ENCODE measurements around the gene TRPM8.

TRPM8 gene

DNA sequence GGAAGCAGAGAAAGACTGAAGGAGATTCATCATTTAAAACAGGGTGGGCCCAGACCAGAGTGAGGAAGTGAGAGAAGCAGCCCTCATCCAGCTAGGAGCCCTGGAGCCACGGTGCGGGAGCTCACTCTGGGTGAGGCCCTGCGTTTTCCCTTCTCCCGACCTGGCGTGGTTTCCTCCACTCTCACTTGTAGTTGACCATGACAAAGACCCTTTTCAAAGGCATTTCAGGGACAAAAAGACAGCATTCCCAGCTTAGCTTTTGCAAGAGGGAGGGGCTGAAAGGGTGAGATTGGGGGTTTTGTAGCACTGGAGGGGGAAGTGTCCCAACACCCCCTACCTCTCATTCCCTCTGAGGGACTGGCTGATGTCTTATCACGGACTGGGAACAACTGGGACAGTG lies 56.6 kb downstream of the TRPM8 start:
- in situ Hi-C loops (cut with MboI; ENCODE audit: low sequenced_read_pairs): no loop called here

GRCh38 chr2:233974530-233975071 lies 57.4 kb downstream of the TRPM8 start:
- in situ Hi-C loops (cut with MboI; ENCODE audit: low sequenced_read_pairs): no loop called here

DNA sequence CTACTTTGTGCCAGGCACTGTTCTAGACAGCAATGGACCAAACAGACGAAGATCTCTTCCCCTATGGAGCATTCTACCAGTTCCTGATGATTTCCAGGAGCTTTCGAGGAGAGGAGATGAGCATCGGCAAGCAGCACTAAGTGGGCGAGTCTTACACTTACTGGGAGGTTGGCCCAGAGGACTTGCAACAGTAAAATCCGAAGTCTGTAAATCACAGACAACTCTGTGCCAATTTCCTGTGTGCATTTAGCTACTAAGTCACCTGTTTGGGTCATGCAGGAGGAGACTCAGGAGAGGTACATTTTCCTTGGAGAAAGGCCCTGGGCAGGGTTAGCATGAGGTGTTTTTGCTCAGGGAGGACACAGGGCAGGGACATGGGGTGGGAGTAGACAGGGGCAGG lies 58.9 kb downstream of the TRPM8 start:
- in situ Hi-C loops (cut with MboI; ENCODE audit: low sequenced_read_pairs): no loop called here

DNA sequence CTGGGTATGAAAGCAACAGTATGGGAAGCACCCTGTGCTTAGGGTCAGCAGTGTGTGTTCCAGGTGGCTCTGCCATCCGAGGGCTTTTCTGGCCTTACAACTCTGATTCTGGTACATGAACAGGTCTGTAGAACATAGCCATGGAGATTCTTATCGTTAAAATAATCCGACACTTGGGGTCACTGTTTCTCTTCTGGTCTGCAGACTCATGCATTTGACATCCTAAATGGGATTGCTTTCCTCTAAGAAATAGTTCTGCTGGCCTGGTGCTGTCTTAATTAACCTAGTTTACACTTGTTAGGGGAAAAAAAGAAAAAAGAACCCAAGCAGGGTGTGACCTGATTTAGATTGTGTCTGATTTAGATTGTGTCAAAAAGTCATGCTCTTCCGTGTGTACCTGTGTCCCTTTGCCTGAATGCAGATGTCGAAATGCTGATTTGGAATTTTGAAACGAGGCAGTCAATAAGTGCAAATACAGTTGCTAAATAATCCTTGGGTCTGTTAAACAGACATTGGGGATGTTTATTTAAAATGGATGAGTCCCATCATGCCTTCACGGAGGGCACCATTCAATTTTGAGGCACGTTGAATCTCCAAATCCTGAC lies 59.6 kb downstream of the TRPM8 start:
- in situ Hi-C loops (cut with MboI; ENCODE audit: low sequenced_read_pairs): no loop called here

GRCh38 chr2:233977296-233977837 lies 60.2 kb downstream of the TRPM8 start:
- in situ Hi-C loops (cut with MboI; ENCODE audit: low sequenced_read_pairs): no loop called here

DNA sequence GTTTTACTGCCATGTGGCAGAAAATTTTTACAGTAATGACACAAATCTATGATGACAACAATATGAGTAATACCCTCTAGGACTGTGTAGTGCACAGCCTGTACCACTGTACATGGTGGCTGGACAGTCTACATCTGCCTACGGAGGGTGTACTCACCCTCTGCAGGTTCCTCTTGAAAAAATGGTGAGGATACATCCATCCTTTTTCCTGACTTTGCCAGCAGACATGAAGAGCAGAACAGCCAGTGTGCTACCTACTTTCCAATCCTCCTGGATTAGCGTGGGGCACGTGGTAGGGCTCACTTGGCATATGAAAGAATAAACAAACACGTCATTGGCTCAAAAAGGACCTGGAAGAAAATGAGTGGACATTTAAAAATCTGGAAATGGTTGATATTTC lies 62.6 kb downstream of the TRPM8 start:
- in situ Hi-C loops (cut with MboI; ENCODE audit: low sequenced_read_pairs): no loop called here

DNA sequence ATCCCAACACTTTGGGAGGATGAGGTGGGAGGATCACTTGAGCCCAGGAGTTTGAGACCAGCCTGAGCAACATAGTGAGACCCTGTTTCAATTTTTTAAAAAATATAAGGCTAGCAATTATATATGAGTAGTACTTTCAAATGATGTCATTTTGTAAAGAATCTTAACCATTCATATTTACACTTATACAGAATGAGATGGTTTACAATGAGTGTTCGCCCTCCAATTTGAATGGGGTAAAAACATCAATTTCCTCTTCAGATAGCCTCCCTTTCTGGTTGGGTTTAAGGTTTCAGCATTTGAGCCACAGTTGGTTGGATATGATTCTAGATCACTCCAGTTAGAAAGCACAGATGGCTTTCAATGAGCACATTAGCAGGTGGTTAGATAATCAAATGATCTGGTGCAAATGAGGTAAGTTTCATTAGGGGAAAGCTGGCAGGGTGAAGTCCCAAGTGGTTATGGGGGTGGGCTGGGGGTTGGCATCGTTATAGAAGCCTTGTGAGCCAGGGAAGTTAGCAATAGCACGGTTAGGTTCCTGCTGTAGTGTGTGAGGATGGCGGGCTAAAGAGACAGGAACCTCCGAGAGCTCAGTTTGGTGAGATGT lies 63.9 kb downstream of the TRPM8 start:
- in situ Hi-C loops (cut with MboI; ENCODE audit: low sequenced_read_pairs): no loop called here

GRCh38 chr2:233981574-233982420 lies 64.6 kb downstream of the TRPM8 start:
- in situ Hi-C loops (cut with MboI; ENCODE audit: low sequenced_read_pairs): no loop called here

DNA sequence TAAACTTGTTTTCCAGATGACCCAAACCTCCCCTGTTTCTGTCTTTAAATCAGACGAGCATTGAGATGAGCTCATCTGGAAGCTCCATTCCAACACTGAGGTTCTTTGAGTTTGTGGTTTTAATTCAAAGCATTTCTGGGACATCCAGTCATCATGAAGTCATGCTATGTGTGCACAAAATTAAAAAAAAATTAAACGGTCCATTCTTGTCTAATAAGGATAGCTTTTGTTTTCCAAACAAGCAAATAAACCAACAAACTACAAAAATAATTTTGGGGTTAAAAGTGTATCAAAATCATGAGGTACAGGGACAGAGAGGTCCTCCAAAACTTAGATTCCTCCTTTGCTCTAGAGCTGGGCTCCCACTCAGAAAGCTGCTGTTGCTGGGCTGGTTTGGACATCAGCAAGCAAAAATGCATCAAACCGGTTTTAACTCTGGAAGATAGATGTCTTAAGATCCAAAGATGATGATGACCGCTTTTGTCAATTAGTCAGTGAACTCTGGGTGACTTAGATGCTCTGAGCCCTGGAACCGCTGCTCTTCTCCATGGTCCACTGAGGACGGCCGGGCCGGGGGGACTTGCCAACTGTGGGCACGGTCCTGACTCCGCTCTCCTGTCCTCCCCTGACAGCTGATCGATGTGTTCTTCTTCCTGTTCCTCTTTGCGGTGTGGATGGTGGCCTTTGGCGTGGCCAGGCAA lies 65.4 kb downstream of the TRPM8 start:
- in situ Hi-C loops (cut with MboI; ENCODE audit: low sequenced_read_pairs): no loop called here

DNA sequence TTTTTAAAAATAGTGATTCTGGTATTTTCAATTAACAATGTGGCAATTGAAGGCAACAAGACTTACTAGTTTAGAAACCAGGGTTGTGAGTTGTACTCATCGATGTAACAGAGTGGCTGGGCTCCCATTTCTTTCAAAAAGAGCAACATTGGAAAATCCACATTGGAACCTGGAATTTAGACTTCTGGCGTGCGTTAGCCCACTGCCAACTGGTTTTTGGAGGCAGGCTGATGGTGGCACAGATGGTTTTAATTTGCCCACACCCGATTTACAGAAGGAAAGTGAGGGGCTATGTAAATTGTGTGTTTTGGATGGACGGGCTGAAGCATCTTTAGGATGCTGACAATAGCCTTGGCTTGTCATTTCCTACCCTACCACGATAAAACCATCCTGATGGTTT lies 66.3 kb downstream of the TRPM8 start:
- in situ Hi-C loops (cut with MboI; ENCODE audit: low sequenced_read_pairs): no loop called here

DNA sequence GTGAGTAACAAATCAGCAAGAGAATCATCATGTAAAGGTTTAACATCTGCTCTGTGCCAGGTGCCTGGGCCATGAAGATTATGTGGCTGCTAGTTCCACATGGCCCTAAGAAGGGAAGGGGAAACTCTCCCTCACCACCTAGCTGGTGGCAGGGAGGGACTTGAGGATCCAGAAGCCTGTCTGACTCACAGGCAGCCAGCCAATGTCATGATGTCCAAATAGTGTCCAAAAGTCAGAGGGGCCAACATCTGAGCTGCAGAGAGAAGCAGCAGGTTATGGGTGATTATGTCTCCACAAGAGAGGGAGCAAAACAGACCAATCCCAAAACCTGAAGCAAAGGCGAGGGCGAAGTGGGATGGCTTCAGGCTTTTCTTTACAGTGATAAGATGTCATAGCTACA lies 71.4 kb downstream of the TRPM8 start:
- in situ Hi-C loops (cut with MboI; ENCODE audit: low sequenced_read_pairs): no loop called here

- in situ Hi-C loops (cut with MboI; ENCODE audit: low sequenced_read_pairs): no loop called here
These were observed 72.2 kb downstream of the TRPM8 start for GRCh38 chr2:233989221-233989858.

DNA sequence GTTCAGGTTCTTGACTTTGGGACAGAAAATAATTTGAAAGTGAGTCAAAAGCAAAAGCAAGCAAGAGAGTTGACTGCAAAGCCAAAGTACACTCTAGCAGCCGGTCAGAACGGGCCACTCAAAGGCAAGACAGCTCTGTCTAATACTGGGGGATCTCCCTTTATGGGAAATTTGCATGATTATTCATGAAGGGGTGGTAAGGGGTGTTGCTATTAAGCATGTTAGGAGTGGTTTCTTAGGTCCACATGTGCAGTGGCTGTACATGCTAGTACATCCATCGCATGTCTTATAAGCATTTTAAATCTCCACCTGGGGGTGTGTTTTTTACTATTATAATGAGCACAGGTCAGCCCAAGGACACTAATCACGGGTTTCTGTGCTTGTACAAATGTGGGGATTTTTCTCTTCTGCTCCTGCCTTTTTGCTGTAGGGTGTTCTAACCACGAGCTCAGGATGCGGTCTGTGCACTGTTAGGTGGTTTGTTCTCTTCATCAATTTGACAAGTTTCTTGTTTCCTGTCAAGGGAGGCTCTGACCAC lies 73.2 kb downstream of the TRPM8 start:
- in situ Hi-C loops (cut with MboI; ENCODE audit: low sequenced_read_pairs): no loop called here

GRCh38 chr2:233991196-233991595 lies 74.0 kb downstream of the TRPM8 start:
- in situ Hi-C loops (cut with MboI; ENCODE audit: low sequenced_read_pairs): no loop called here

- in situ Hi-C loops (cut with MboI; ENCODE audit: low sequenced_read_pairs): no loop called here
These were observed 75.5 kb downstream of the TRPM8 start for GRCh38 chr2:233992513-233993217.

DNA sequence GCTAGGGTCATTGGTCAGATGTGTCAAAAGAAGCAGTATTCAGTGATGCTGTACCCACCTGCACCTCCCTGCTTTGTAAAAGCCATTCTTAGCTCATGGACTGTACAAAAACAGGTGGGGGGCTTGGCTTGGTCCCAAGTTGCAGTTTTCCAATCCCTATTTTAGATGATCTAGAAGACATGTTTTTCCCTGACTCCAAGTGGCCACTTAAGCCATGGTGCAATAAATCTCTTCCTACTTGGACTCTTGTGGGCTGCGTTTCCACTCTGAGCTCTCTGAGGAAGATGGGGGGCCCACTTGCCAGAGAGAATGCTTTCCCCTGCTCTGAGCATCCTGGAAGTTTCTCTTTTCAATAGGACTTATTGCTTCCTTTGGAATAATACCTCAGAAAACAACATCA lies 76.3 kb downstream of the TRPM8 start:
- in situ Hi-C loops (cut with MboI; ENCODE audit: low sequenced_read_pairs): no loop called here

- in situ Hi-C loops (cut with MboI; ENCODE audit: low sequenced_read_pairs): no loop called here
These were observed 77.0 kb downstream of the TRPM8 start for GRCh38 chr2:233994151-233994550.

- in situ Hi-C loops (cut with MboI; ENCODE audit: low sequenced_read_pairs): no loop called here
These were observed 78.8 kb downstream of the TRPM8 start for GRCh38 chr2:233996000-233996399.

- in situ Hi-C loops (cut with MboI; ENCODE audit: low sequenced_read_pairs): no loop called here
These were observed 79.3 kb downstream of the TRPM8 start for GRCh38 chr2:233996461-233996860.

DNA sequence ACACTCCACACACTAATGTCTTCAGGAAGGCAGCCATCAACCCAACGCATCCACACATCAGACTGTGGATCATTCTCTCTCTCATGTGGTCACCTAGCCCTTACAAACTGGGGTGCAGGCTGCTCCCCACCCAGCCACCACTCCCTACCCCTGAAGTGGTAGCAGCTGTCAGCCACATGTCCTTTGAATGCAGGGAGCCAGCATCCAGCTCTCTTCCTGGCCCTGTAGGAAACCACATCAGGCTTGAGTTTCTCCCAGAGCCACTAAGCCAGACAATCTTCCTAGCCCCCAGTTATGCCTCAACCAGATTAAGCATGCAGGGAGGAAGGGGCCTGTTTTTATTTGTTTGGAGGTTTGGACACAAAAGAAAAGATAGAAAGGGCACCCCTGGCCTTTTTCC lies 80.5 kb downstream of the TRPM8 start:
- in situ Hi-C loops (cut with MboI; ENCODE audit: low sequenced_read_pairs): no loop called here
